ENCODE data around the gene RAB6B.

The RAB6B gene

GRCh38 chr3:133855772-133856171, 39.9 kb downstream of the RAB6B start:
- no peak for DNase-seq

DNA sequence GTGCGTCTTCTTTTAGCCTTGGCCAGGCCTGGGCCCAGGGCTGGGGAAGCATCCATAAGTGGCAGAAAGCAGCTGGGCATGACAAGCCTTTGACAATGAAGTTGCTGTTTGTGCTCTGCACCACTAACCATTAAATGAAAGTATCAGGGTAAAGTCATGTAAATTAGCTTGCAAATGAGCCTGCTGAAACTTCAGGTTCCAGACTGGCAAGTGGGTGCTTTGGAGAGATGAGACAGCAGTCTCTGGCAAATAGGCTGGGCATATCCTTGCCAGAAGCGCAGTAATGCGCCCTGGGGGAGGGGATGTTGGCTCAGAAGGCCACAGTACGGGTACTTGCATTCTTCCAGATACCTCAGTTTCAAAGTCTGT, 40.7 kb downstream of the RAB6B start:
- DNase-seq, result no peak

GRCh38 chr3:133854264-133855001, 41.2 kb downstream of the RAB6B start:
- no peak for DNase-seq

DNA sequence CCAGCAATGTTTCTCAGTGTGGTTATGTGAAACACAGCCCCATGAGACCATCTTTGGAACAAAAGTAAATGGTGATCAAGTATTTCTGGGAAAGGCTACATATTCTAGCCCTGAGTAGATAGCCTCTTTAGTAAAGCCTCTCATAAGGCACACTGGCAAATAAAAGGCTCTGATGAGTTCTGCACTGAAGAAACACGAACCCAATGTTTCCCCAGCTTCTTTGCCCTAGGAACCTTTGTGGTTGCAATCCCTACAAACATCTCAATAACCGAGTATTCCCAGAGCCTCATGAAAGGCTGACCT, 41.8 kb downstream of the RAB6B start:
- no peak for DNase-seq

DNA sequence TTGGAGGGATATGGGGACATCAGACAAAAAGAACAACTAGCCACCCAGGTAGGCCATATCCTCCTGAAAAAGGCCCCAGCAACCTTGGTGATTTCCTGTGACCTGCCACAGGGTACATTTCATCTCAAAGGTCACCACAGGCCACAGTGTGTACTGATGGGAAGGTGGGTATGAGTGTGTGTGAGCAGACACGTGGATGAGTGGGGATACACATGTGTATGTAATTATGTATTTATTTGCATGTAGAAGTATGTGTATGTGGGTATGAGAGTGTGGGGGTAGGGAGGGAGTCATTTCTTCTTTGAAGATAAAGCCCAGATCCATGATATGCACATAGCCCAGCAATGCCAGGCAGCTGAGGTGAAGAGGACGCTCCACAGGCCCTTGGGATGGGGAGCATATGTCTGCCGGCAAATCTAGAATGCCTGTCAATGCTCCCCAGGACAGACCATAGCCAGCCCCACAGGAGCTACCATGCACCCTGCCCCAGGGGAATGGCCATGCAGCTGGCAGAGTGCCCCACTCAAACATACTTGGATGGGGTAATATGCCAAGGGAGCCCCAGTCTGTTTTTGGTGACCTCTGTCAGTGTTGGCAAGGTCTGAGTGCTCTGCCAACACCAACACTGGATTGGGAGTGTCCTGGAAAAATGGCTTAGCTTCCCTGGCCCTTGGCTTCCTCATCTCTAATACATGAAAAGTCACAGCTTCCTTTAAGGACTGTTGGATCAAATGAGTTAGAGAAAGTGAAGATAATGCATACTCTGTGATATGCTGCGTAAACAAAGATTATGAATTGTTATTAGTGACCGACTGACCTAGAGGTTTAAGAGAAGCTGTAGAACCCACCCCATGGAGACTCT, 42.4 kb downstream of the RAB6B start:
- DNase-seq, result no peak

- no peak for DNase-seq
These were observed 43.8 kb downstream of the RAB6B start for GRCh38 chr3:133851931-133852330.

GRCh38 chr3:133851266-133851906, 44.3 kb downstream of the RAB6B start:
- no peak for DNase-seq

- DNase-seq, result no peak
These were observed 45.6 kb downstream of the RAB6B start for GRCh38 chr3:133850034-133850433.

DNA sequence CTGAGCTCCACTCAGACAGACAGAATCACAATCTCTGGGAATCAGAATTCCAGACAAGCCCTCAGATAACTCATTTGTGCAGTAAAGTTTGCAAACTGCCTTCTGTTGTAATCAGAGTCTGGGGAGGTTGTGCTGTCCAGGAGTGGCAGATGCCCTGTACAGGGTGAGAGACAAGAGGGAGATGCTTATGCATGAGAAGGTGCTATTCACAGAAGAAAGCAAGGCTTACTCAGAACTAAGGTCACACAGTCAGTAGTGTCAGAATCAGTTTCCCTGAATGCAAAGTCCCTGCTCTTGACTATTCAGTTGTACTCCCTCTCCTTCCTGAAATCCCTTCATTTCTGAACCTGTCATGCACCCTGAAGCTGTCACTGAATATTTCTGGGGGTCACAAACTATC, 46.3 kb downstream of the RAB6B start:
- DNase-seq, result no peak

- no peak for DNase-seq
These were observed 50.6 kb downstream of the RAB6B start for GRCh38 chr3:133845127-133845526.

DNA sequence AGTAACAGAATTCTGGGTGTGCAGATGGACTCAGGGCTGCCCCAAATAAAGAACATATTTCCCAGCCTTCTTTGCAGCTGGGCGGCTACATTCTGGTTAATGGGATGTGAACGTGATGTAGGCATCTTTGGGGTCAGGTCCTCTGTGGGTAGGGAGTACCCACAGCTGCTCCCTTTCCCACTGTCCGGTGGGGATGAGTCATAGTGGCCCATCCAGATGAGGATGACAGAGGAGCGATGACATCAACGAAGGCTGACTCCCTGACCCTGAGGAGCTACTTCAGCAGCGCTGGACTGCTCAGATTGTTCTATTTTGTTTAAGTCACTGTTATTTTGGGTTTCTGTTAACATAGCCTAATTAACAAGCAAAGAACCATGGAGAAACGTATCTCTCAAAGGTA, 52.0 kb downstream of the RAB6B start:
- DNase-seq, result no peak

GRCh38 chr3:133842158-133842557, 53.5 kb downstream of the RAB6B start:
- DNase-seq, result no peak

- DNase-seq, result no peak
These were observed 54.5 kb downstream of the RAB6B start for GRCh38 chr3:133841196-133841595.

DNA sequence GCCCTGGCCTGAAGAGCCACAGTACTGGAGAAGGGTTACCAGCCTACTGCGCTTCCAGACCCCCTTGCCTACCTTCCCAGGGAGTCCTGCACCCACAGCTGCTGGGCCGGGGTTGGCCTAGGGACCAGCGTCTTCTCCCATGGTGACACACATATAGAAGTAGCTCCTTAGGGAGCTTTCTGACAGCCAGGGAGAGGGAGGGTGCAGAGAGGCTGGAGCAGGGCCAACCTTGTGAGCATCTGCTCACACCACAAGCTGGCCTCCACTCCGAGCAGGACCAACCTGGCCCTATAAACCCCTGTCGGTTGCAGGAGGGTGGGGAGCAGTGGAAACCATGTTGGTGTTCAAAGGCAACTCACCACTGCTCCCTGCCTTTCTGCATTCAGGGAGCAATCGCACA, 54.9 kb downstream of the RAB6B start:
- no peak for DNase-seq

DNA sequence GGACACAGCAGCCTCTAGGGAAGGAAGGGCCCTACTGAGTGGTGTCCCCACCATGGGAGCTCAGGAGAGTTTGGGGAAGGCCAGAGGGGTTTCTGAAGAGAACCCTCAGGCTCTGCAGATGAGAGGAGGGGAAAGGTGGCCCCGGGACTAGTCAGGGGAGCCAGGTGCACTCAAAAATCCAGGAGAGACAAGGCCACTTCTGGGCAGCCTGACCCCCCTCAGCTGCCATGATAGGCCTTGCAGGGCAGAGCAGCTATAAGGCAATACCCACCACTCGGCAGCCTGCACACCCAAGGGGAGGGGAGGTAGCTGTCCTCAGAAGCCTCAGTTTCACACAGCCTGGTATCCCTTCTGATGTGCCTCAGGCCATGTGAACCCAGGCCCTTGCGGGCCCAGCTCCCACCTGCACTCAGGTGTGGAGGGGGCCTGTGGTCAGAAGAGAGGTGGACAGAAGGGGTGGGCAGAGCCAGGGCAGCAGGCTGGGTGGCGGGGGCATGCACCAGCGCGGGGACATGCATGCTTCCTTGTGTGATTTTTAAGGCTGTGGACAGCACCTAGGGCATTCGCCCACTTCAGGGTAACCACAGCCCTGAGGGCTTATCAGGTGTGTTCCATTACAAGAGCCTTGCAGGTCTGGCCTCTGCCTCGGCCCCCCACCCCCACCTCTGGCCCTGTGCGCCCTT, 55.5 kb downstream of the RAB6B start:
- no peak for DNase-seq

GRCh38 chr3:133838916-133839800, 56.5 kb downstream of the RAB6B start:
- DNase-seq, result no peak

GRCh38 chr3:133838296-133838789, 57.3 kb downstream of the RAB6B start:
- no peak for DNase-seq

DNA sequence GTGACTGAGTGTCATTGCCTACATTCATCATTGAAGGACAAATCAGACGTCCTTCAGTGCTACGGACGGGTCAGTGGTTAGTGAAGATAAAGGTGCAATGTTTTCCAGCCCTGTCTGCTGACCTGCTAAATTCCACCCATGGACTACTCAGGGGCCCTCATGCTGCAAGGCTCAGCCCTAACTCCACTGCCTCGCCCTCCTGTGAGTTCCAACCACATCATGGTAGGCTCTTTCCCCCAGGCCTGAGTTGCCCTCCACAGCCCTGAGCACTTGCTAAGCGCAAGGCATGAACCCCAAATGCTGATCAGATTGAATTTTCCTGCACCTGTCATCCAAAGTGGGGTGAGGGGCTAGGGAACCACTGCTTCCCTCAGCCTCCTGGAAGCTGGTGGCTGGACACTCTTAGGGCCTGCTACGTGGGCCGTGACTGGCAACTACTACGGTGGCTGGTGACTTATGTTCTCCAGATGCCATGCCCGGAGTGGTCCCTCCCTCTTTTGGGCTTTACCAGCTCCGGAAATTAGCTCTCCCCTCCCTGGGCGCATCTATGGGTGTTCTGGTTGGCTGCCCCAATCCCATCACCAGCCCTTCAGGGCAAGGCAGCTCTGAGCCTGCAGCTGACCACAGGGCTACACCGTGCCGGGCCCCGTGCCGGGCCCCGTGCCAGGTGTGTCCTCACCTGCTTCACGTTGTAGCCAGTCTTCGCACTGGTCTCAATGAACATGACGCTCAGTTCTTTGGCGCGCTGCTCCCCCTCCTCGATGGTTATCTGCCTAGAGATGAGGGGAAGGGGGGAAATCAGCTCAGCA, 58.0 kb downstream of the RAB6B start:
- DNase-seq, result no peak

DNA sequence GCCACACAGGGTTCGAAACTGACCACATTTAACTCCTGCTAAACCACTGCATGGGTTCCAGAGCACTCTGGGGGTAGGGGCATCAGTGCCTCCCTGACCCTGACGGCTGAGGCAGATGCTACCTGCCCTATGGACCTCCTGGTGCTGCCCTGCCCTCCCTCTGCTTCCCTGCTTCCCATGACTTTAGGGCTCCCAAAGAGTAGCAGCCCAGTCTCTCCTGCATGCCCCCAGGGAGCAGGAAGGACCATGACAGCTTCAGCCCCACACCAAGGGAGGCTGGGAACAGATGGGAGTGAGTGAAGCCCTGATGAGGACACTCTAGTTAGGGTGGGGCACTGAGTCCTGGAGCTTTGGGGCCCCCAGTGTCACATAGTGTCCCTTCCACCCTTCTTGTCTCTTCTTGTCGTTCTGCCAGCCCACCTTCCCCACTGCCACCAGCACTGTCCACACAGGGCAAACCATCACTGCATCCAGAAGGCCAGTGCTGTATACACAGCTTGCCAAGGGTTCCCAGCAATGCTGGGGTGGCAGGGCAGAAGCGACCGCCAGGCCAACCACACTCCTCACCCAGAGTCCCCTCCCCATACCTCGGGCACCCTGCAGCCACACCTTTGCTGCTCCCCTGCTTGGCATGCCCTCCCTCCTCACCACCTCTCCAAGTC, 59.1 kb downstream of the RAB6B start:
- no peak for DNase-seq

- no peak for DNase-seq
These were observed 59.7 kb downstream of the RAB6B start for GRCh38 chr3:133835961-133836360.

- no peak for DNase-seq
These were observed 60.3 kb downstream of the RAB6B start for GRCh38 chr3:133835418-133835743.
